Measurements from ENCODE around the gene SPTBN1. TPM values are rescaled to one million over a fixed set of nuclear protein-coding genes. Genes with fewer than 3 reads are reported as not detected.

Gene SPTBN1
- total RNA-seq, 3 donors from 2014 or later (not counting 1 experiment from before 2014, with no cell fraction given) = 65.7 to 142 (median 68.3) TPM

GRCh38 chr2:54646170-54646927 lies 190.2 kb downstream of the SPTBN1 start:
- H3K27me3 ChIP-seq (ENCODE audit: control insufficient read depth, insufficient read depth, low read length) = no peaks in the 10 kb centered on the region
- no peaks in the 10 kb centered on the region for H3K9me3 ChIP-seq (ENCODE audit: control insufficient read depth, insufficient read depth, low read length)
- ATAC-seq = no peak
- Mint-ChIP-seq H3K27me3 (ENCODE audit: low read depth in 2 of 2) (no peaks in the 10 kb centered on the region), H3K9me3 (no peaks in the 10 kb centered on the region), H3K4me3 (no peak overlapping the region), H3K27ac (no peak overlapping the region), H3K36me3 (peaks cover 23% of the 10 kb centered on the region), H3K4me1 (peaks cover under 1 to 4% of the 10 kb centered on the region in 2 donors)
- intact Hi-C loops (cut with micrococcal nuclease) = no loop called here
- no peak overlapping the region for H3K27ac ChIP-seq (ENCODE audit: low read length)
- H3K36me3 ChIP-seq (ENCODE audit: control insufficient read depth, insufficient read depth, low read length) = peaks cover 92% of the 10 kb centered on the region
- DNase-seq = no peak
- no peak for TF ChIP-seq CTCF (IDR thresholded peaks at IDR 0.05)
- no peaks in the 10 kb centered on the region for H3K4me1 ChIP-seq (ENCODE audit: control insufficient read depth, insufficient read depth, low read length)
- no peak overlapping the region for H3K4me3 ChIP-seq (ENCODE audit: low read length)
- WGBS (ENCODE audit: insufficient coverage) = 97% methylated on average over 16 of the region's 16 CpGs

GRCh38 chr2:54648256-54648655 lies 192.1 kb downstream of the SPTBN1 start:
- WGBS (ENCODE audit: insufficient coverage) = 97% methylated on average over 3 of the region's 3 CpGs
- H3K4me1 Mint-ChIP-seq = no peaks in the 10 kb centered on the region
- Histone ChIP-seq H3K4me1 (ENCODE audit: control insufficient read depth, insufficient read depth, low read length) (no peaks in the 10 kb centered on the region), H3K36me3 (ENCODE audit: control insufficient read depth, insufficient read depth, low read length) (peaks cover 97% of the 10 kb centered on the region), H3K27ac (ENCODE audit: low read length) (no peak overlapping the region), H3K27me3 (ENCODE audit: control insufficient read depth, insufficient read depth, low read length) (no peaks in the 10 kb centered on the region), H3K9me3 (ENCODE audit: control insufficient read depth, insufficient read depth, low read length) (no peaks in the 10 kb centered on the region), H3K4me3 (ENCODE audit: low read length) (no peak overlapping the region)
- TF ChIP-seq CTCF (IDR thresholded peaks at IDR 0.05) = no peak
- H3K36me3 Mint-ChIP-seq = peaks cover 37% of the 10 kb centered on the region
- DNase-seq (no peak), ATAC-seq (no peak)
- no peaks in the 10 kb centered on the region for H3K27me3 Mint-ChIP-seq (ENCODE audit: low read depth in 2 of 2)
- H3K27ac Mint-ChIP-seq = no peak overlapping the region
- intact Hi-C loops (cut with micrococcal nuclease) = no loop called here
- H3K4me3 Mint-ChIP-seq = no peak overlapping the region
- no peaks in the 10 kb centered on the region for H3K9me3 Mint-ChIP-seq

GRCh38 chr2:54649191-54649590 lies 193.1 kb downstream of the SPTBN1 start:
- Histone ChIP-seq H3K36me3 (ENCODE audit: control insufficient read depth, insufficient read depth, low read length) (peaks cover 99% of the 10 kb centered on the region), H3K4me3 (ENCODE audit: low read length) (no peak overlapping the region), H3K4me1 (ENCODE audit: control insufficient read depth, insufficient read depth, low read length) (no peaks in the 10 kb centered on the region), H3K27me3 (ENCODE audit: control insufficient read depth, insufficient read depth, low read length) (no peaks in the 10 kb centered on the region), H3K9me3 (ENCODE audit: control insufficient read depth, insufficient read depth, low read length) (no peaks in the 10 kb centered on the region), H3K27ac (ENCODE audit: low read length) (no peak overlapping the region)
- Mint-ChIP-seq H3K4me1 (no peaks in the 10 kb centered on the region), H3K36me3 (peaks cover 37% of the 10 kb centered on the region), H3K27ac (no peak overlapping the region), H3K9me3 (no peaks in the 10 kb centered on the region), H3K4me3 (no peak overlapping the region), H3K27me3 (ENCODE audit: low read depth in 2 of 2) (no peaks in the 10 kb centered on the region)
- 96% methylated on average over 4 of the region's 4 CpGs for WGBS (ENCODE audit: insufficient coverage)
- no peak for ATAC-seq
- intact Hi-C loops (cut with micrococcal nuclease) = no loop called here
- TF ChIP-seq CTCF (IDR thresholded peaks at IDR 0.05) = no peak
- DNase-seq = no peak

- WGBS (ENCODE audit: insufficient coverage) = 98% methylated on average over 12 of the region's 12 CpGs
- intact Hi-C loops (cut with micrococcal nuclease) = no loop called here
- peaks cover 37% of the 10 kb centered on the region for H3K36me3 Mint-ChIP-seq
Measured at GRCh38 chr2:54649633-54650032, 193.5 kb downstream of the SPTBN1 start.

More at GRCh38 chr2:54649633-54650032, 193.5 kb downstream of the SPTBN1 start:
- no peak for TF ChIP-seq CTCF (IDR thresholded peaks at IDR 0.05)
- no peak overlapping the region for H3K4me3 Mint-ChIP-seq
- Histone ChIP-seq H3K4me1 (ENCODE audit: control insufficient read depth, insufficient read depth, low read length) (no peaks in the 10 kb centered on the region), H3K9me3 (ENCODE audit: control insufficient read depth, insufficient read depth, low read length) (no peaks in the 10 kb centered on the region), H3K27me3 (ENCODE audit: control insufficient read depth, insufficient read depth, low read length) (no peaks in the 10 kb centered on the region), H3K36me3 (ENCODE audit: control insufficient read depth, insufficient read depth, low read length) (peaks cover 99% of the 10 kb centered on the region), H3K27ac (ENCODE audit: low read length) (no peak overlapping the region), H3K4me3 (ENCODE audit: low read length) (no peak overlapping the region)
- H3K9me3 Mint-ChIP-seq = no peaks in the 10 kb centered on the region
- DNase-seq (no peak), ATAC-seq (no peak)
- H3K27me3 Mint-ChIP-seq (ENCODE audit: low read depth in 2 of 2) = no peaks in the 10 kb centered on the region
- no peaks in the 10 kb centered on the region for H3K4me1 Mint-ChIP-seq
- no peak overlapping the region for H3K27ac Mint-ChIP-seq

All from natural killer cell (primary cell).